ENCODE data around the gene BRD8. TPM values are rescaled to one million over a fixed set of nuclear protein-coding genes. Genes with fewer than 3 reads are reported as not detected.

The BRD8 gene
- total and polyA plus RNA-seq, 2 donors (not counting 3 experiments of a cell fraction or from before 2014, with no cell fraction given) = 38.2 to 73.7 TPM

DNA sequence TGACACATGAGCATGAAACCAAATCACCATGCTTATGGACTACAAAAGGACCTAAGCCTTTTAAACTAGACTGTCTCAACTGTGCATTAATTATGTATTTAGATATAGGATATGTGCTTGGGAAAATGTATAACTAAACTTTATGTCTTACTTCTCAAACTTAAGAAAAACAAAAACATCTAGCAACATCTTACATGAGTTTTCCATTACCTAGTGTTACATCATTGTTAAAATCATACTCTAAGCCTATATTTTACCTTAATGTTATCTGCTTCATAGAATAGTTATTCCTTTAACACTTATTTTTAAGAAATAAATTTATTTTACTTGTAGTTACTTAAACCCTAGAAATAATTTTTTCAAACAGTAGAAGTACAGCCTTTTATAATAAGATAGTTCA, 63.2 kb downstream of the BRD8 start:
- no peaks in the 10 kb centered on the region for H3K9me1 ChIP-seq (replicated peaks; ENCODE audit: control insufficient read depth, extremely low read depth, insufficient read depth, low read length)
- no peaks in the 10 kb centered on the region for H3K79me2 ChIP-seq (ENCODE audit: control insufficient read depth, insufficient read depth, low read length)
- FAIRE-seq = no peak
- ChIA-PET POLR2A (no interaction called here), CTCF (interaction anchor here (1.8 kb wide), 1 partner anchor 337 kb away, joined by 6 read pairs; no protein-coding TSS in a partner anchor)
- TF ChIP-seq MYC (IDR thresholded peaks at IDR 0.05; ENCODE audit: low read depth, low read length) (no peak), JUN (IDR thresholded peaks at IDR 0.05; ENCODE audit: borderline replicate concordance, insufficient read depth, insufficient read length, low read depth) (no peak), EZH2 (IDR thresholded peaks at IDR 0.05; ENCODE audit: borderline replicate concordance, low read depth, low read length, severe bottlenecking) (no peak), GATA2 (IDR thresholded peaks at IDR 0.05; ENCODE audit: insufficient read depth, insufficient read length, low read depth, low read length) (no peak)
- peaks cover 12 to 13% of the 10 kb centered on the region in 2 experiments for H3K27me3 ChIP-seq (ENCODE audit: control insufficient read depth in 2 of 2, insufficient read depth in 2 of 2, low read length in 2 of 2)
- no peak overlapping the region for H3K4me2 ChIP-seq (ENCODE audit: insufficient read depth, low read length)
- H2AFZ ChIP-seq (ENCODE audit: low read depth, low read length) = no peak overlapping the region
- H3K4me3 ChIP-seq (replicated peaks in 1 of 3; ENCODE audit: insufficient read depth in 1 of 3, low read depth in 1 of 3, low read length in 3 of 3) = no peak overlapping the region
- dilution Hi-C loops (cut with MboI; ENCODE audit: extremely low pct_ligation_motif_present, low sequenced_read_pairs) (no loop called here), intact Hi-C loops (cut with micrococcal nuclease) (no loop called here)
- no peaks in the 10 kb centered on the region for H4K20me1 ChIP-seq (replicated peaks; ENCODE audit: control insufficient read depth, extremely low read depth, insufficient read depth, low read length)
- no peak overlapping the region for H3K27ac ChIP-seq (ENCODE audit: insufficient read depth, low read depth, low read length)
- H3K36me3 ChIP-seq (ENCODE audit: control insufficient read depth in 2 of 2, extremely low read depth in 1 of 2, insufficient read depth in 2 of 2, low read length in 2 of 2) = no peaks in the 10 kb centered on the region
- no peaks in the 10 kb centered on the region for H3K4me1 ChIP-seq (ENCODE audit: control insufficient read depth, extremely low read depth, insufficient read depth, low read length)
- no TSS peak for BruUV-seq (replicated peaks)
- H3K9ac ChIP-seq (replicated peaks; ENCODE audit: extremely low read depth, insufficient read depth, low read length) = no peak overlapping the region
- no peaks in the 10 kb centered on the region for H3K9me3 ChIP-seq (replicated peaks; ENCODE audit: control insufficient read depth, insufficient read depth, low read length)
- no peak for DNase-seq (ENCODE audit: low read depth, low spot score)

DNA sequence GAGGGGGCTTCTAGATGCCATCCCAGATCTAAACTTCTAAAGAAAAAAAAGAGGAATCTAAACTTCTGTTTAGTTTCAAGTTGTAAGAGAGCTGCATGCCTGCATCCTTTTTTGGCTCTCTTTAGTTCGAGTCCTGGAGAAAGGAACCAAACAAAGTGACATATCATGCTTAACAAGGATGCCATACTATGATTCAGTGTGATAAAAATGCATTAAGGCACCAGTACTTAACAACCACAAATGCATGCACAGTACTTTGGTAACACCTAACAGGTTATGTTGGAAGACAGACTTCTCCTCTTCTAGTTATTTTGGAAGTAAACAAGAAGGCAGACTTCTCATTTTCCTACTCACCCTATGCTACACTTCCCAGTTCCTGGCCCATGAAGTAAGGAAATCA, 66.5 kb downstream of the BRD8 start:
- H3K79me2 ChIP-seq (ENCODE audit: control insufficient read depth, insufficient read depth, low read length) = no peaks in the 10 kb centered on the region
- no peaks in the 10 kb centered on the region for H3K4me1 ChIP-seq (ENCODE audit: control insufficient read depth, extremely low read depth, insufficient read depth, low read length)
- FAIRE-seq = no peak
- dilution Hi-C loops (cut with MboI; ENCODE audit: extremely low pct_ligation_motif_present, low sequenced_read_pairs) = no loop called here
- H3K9ac ChIP-seq (replicated peaks; ENCODE audit: extremely low read depth, insufficient read depth, low read length) = no peak overlapping the region
- no peak overlapping the region for H2AFZ ChIP-seq (ENCODE audit: low read depth, low read length)
- ChIA-PET CTCF (interaction anchor here (0.5 to 2.0 kb wide), 3 partner anchors 11 to 333 kb away, joined by 4 to 5 read pairs (median 4); no protein-coding TSS in a partner anchor), POLR2A (no interaction called here)
- H4K20me1 ChIP-seq (replicated peaks; ENCODE audit: control insufficient read depth, extremely low read depth, insufficient read depth, low read length) = no peaks in the 10 kb centered on the region
- no peak overlapping the region for H3K4me2 ChIP-seq (ENCODE audit: insufficient read depth, low read length)
- no TSS peak for BruUV-seq (replicated peaks)
- H3K36me3 ChIP-seq (ENCODE audit: control insufficient read depth in 2 of 2, extremely low read depth in 1 of 2, insufficient read depth in 2 of 2, low read length in 2 of 2) = no peaks in the 10 kb centered on the region
- DNase-seq (ENCODE audit: low read depth, low spot score) = no peak
- no peak overlapping the region for H3K27ac ChIP-seq (ENCODE audit: insufficient read depth, low read depth, low read length)
- no peak overlapping the region for H3K4me3 ChIP-seq (replicated peaks in 1 of 3; ENCODE audit: insufficient read depth in 1 of 3, low read depth in 1 of 3, low read length in 3 of 3)
- H3K27me3 ChIP-seq (ENCODE audit: control insufficient read depth in 2 of 2, insufficient read depth in 2 of 2, low read length in 2 of 2) = peaks cover 13 to 16% of the 10 kb centered on the region in 2 experiments
- intact Hi-C loops (cut with micrococcal nuclease) = no loop called here
- no peaks in the 10 kb centered on the region for H3K9me1 ChIP-seq (replicated peaks; ENCODE audit: control insufficient read depth, extremely low read depth, insufficient read depth, low read length)
- H3K9me3 ChIP-seq (replicated peaks; ENCODE audit: control insufficient read depth, insufficient read depth, low read length) = no peaks in the 10 kb centered on the region
- TF ChIP-seq JUN (IDR thresholded peaks at IDR 0.05; ENCODE audit: borderline replicate concordance, insufficient read depth, insufficient read length, low read depth) (no peak), MYC (IDR thresholded peaks at IDR 0.05; ENCODE audit: low read depth, low read length) (no peak), EZH2 (IDR thresholded peaks at IDR 0.05; ENCODE audit: borderline replicate concordance, low read depth, low read length, severe bottlenecking) (no peak), GATA2 (IDR thresholded peaks at IDR 0.05; ENCODE audit: insufficient read depth, insufficient read length, low read depth, low read length) (no peak), POLR2A (IDR thresholded peaks at IDR 0.05; ENCODE audit: low read depth, low read length) (no peak), POLR2AphosphoS5 (IDR thresholded peaks at IDR 0.05; ENCODE audit: insufficient read depth, low read depth, low read length) (no peak), FOS (IDR thresholded peaks at IDR 0.05; ENCODE audit: borderline replicate concordance, insufficient read depth, low read length) (no peak)
- TF ChIP-seq, protein P1, sequence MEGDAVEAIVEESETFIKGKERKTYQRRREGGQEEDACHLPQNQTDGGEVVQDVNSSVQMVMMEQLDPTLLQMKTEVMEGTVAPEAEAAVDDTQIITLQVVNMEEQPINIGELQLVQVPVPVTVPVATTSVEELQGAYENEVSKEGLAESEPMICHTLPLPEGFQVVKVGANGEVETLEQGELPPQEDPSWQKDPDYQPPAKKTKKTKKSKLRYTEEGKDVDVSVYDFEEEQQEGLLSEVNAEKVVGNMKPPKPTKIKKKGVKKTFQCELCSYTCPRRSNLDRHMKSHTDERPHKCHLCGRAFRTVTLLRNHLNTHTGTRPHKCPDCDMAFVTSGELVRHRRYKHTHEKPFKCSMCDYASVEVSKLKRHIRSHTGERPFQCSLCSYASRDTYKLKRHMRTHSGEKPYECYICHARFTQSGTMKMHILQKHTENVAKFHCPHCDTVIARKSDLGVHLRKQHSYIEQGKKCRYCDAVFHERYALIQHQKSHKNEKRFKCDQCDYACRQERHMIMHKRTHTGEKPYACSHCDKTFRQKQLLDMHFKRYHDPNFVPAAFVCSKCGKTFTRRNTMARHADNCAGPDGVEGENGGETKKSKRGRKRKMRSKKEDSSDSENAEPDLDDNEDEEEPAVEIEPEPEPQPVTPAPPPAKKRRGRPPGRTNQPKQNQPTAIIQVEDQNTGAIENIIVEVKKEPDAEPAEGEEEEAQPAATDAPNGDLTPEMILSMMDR (IDR thresholded peaks at IDR 0.05; ENCODE audit: extremely low read depth in 1 of 2, insufficient read depth in 1 of 2, low read depth in 1 of 2, low read length in 2 of 2) = no peak
- TF ChIP-seq, protein P2, sequence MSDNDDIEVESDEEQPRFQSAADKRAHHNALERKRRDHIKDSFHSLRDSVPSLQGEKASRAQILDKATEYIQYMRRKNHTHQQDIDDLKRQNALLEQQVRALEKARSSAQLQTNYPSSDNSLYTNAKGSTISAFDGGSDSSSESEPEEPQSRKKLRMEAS (IDR thresholded peaks at IDR 0.05; ENCODE audit: insufficient read depth, insufficient read length) = no peak

Data from endothelial cell of umbilical vein (primary cell).